GM12865 (cell line): ENCODE measurements around the gene VTCN1.
"Not testable (repeated sequence)": the region's sequence is repeated elsewhere in the genome, so short reads cannot be mapped to it uniquely, and the experiment has no call there.

Source experiments
- DNase-seq: peaks from one replicate; pipeline ENCODE4 v3.0.0; 2010; ENCODE audit warnings: low read depth
- H3K4me3 ChIP-seq: 2 replicates; pipeline ENCODE4 v1.5.1; 2011; ENCODE audit warnings: mild to moderate bottlenecking, low read depth, low read length, control low read depth
- CTCF ChIP-seq: IDR thresholded peaks from 2 replicates; pipeline ENCODE4 v1.5.1; 2011; ENCODE audit warnings: low read length, control low read depth, low read depth, inconsistent platforms; ENCODE audit not compliant: insufficient read depth; ENCODE audit errors: missing control alignments

Gene VTCN1

GRCh38 chr1:117122330-117123025 is 88.2 kb downstream of the VTCN1 start:
- DNase-seq, result no peak
- TF ChIP-seq CTCF, result no peak
- H3K4me3 ChIP-seq, result peak overlapping the region; percentile 68

DNA sequence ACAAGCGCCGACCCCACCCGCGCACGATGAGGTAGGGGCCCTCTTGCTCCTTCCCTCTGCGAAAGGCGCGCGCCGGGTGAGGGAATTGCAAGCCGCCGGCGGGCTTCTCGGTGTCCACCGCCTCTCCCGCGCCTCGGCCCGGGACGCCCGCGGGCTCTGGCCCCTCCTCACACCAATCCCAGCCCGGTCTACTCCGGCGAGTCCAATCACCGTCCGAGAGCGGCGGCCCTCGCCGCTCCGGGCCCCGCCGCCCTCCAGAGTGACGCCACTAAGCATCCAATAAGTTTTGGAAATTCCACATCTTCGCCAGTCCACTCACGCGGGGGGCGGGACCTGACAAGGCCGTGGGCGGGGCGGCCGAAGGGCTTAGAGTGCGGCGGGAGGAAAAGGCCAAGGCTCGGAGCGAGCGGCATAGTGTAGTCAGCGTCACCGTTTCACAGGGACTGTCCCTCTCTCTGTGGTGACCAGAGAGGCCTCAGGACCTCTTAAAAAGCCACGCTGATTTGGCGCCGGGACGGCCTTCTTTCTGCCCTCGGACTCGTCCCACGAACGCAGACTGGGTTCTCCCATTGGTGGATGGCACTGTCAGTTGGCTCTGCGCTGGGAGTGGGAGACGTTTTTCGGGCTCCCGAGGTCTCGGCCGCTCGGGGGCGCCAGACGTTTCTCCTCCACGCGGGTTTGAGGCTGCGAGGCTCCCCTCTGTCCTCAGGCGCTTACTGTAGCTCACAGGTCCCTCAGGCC is 89.0 kb downstream of the VTCN1 start, which contains the start of gene TRIM45:
Gene TRIM45 (minus strand): TSS at position 161 of the 741 bp plus-strand sequence. CDS start 548 bp downstream, outside the sequence.
- peak within 1 kb of the TSS; percentile 68 for H3K4me3 ChIP-seq
- DNase-seq, result peak; percentile 94
- peak; percentile 81 for TF ChIP-seq CTCF

GRCh38 chr1:117120774-117121588 is 89.7 kb downstream of the VTCN1 start:
- DNase-seq, result no peak

DNA sequence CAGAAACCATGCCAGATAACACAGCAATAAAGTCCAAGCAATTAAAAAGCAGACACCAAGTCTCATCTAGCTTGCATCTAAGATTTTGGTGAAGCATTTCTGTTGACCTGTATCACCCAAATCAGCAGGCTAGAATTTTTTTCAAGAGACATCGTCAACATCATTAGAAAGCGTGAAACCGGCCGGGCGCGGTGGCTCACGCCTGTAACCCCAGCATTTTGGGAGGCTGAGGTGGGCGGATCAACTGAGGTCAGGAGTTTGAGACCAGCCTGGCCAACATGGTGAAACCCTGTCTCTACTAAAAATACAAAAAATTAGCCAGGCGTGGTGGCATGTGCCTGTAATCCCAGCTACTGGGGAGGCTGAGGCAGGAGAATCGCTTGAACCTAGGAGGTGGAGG is 91.6 kb downstream of the VTCN1 start:
- not testable (repeated sequence) for H3K4me3 ChIP-seq, DNase-seq

More at GRCh38 chr1:117120774-117121588, 89.7 kb downstream of the VTCN1 start:
- H3K4me3 ChIP-seq, result peak overlapping the region; percentile 68
- no peak for TF ChIP-seq CTCF

DNA sequence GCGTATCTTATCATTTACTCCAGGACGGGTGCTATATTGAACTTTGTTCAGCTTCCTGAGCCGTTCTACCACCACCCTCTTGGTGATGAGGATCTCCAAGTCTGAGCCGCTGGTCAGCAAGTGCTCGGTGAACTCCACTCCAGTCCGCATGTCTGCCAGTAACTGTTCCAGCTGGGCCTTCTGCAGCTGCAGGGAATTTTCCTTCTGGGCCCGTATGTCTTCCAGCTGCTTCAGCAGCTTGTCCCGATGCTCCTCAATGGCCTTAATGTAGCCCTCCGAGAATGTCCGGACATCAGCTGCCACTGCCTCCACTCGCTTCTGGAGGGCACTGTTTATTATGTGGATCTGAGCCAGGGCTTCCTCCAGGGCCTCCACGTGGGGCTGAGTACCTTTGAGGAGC is 92.6 kb downstream of the VTCN1 start:
- no peak for DNase-seq
- H3K4me3 ChIP-seq, result no peak overlapping the region
- TF ChIP-seq CTCF, result no peak

- no peak overlapping the region for H3K4me3 ChIP-seq
- TF ChIP-seq CTCF, result no peak
- no peak for DNase-seq
Observed at GRCh38 chr1:117117697-117118096, 93.0 kb downstream of the VTCN1 start.

GRCh38 chr1:117116784-117117130 is 94.0 kb downstream of the VTCN1 start:
- no peak for TF ChIP-seq CTCF
- no peak overlapping the region for H3K4me3 ChIP-seq
- no peak for DNase-seq
